Measurements from ENCODE around the gene THSD7B. TPM values are rescaled to one million over a fixed set of nuclear protein-coding genes. Genes with fewer than 3 reads are reported as not detected.

The THSD7B gene
- total and polyA plus RNA-seq, 8 donors: 0.13 to 4.5 (median 2.7) TPM

- no peaks in the 10 kb centered on the region for H3K4me1 ChIP-seq
- intact Hi-C loops (cut with DNase I): no loop called here
- H3K9me3 ChIP-seq: no peaks in the 10 kb centered on the region
- no peak overlapping the region for H3K4me3 ChIP-seq
- no peaks in the 10 kb centered on the region for H3K27me3 ChIP-seq
- no peak for ATAC-seq
- H3K36me3 ChIP-seq: no peaks in the 10 kb centered on the region
- H3K27ac ChIP-seq: no peak overlapping the region
- DNase-seq: no peak
- no peak for TF ChIP-seq CTCF (IDR thresholded peaks at IDR 0.05)
Measured at GRCh38 chr2:137155356-137156104, 390.2 kb downstream of the THSD7B start.

DNA sequence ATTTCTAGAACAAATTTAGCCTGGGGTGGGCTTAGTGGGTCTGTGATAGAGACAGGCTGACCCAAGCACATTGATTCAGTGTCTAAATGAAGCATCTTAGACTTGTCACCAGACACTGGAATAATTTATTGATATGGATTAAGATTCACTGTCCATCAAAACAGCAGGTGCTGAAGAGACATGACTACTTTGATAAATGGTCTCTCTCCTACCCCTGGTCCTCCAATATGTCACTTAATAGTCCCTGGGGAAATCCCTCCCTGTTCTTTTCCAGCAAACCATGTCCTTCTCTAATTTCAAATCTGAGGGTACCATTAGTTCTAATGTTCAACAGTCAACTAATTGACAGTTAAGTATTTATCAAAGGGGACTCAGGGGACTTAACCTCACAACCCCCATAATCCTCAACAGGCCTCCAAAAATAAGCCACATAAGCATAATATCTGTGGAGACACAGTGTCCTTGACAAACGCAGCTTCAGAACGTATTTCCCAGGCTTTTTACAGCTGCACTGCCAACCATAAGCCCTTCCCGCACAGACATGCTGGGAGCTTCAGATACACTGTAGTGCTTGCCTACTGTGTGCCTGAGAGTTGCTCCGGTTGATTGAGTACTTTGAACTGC is 391.0 kb downstream of the THSD7B start:
- H3K4me3 ChIP-seq: no peak overlapping the region
- no peaks in the 10 kb centered on the region for H3K36me3 ChIP-seq
- H3K27me3 ChIP-seq: no peaks in the 10 kb centered on the region
- no peaks in the 10 kb centered on the region for H3K4me1 ChIP-seq
- intact Hi-C loops (cut with DNase I): no loop called here
- no peaks in the 10 kb centered on the region for H3K9me3 ChIP-seq
- TF ChIP-seq CTCF (IDR thresholded peaks at IDR 0.05): no peak
- ATAC-seq (no peak), DNase-seq (no peak)
- H3K27ac ChIP-seq: no peak overlapping the region

GRCh38 chr2:137157851-137158250 is 392.5 kb downstream of the THSD7B start:
- H3K9me3 ChIP-seq: no peaks in the 10 kb centered on the region
- no peak overlapping the region for H3K4me3 ChIP-seq
- no peak for ATAC-seq
- no peak for TF ChIP-seq CTCF (IDR thresholded peaks at IDR 0.05)
- H3K36me3 ChIP-seq: no peaks in the 10 kb centered on the region
- DNase-seq: no peak
- H3K4me1 ChIP-seq: no peaks in the 10 kb centered on the region
- intact Hi-C loops (cut with DNase I): no loop called here
- H3K27ac ChIP-seq: no peak overlapping the region
- H3K27me3 ChIP-seq: no peaks in the 10 kb centered on the region

- DNase-seq (no peak), ATAC-seq (no peak)
- Histone ChIP-seq H3K36me3 (no peaks in the 10 kb centered on the region), H3K4me1 (no peaks in the 10 kb centered on the region), H3K4me3 (no peak overlapping the region), H3K27me3 (no peaks in the 10 kb centered on the region), H3K9me3 (no peaks in the 10 kb centered on the region), H3K27ac (no peak overlapping the region)
- TF ChIP-seq CTCF (IDR thresholded peaks at IDR 0.05): no peak
- intact Hi-C loops (cut with DNase I): no loop called here
Measured at GRCh38 chr2:137161250-137161649, 395.9 kb downstream of the THSD7B start.

DNA sequence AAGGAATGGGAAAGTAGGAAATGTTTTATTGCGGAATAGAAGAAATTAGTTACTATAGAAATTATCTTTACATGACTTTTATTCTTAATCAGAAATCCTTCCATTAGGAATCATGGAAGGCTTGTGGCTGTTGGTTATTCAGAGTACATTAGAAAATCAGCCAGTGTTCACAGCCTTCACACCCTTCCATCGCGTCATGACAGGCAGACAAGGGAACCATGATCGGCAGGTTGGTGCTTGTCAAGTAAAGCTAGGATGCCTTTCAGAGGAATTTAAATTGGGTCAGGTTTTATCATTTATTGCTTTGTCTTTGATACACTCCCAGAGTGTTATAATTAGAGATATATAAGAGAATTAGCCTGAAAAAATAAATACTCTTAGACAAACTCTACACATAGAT is 400.6 kb downstream of the THSD7B start:
- Histone ChIP-seq H3K27ac (no peak overlapping the region), H3K4me3 (no peak overlapping the region), H3K36me3 (no peaks in the 10 kb centered on the region), H3K4me1 (no peaks in the 10 kb centered on the region), H3K27me3 (no peaks in the 10 kb centered on the region), H3K9me3 (no peaks in the 10 kb centered on the region)
- DNase-seq: no peak
- no peak for ATAC-seq
- TF ChIP-seq CTCF (IDR thresholded peaks at IDR 0.05): no peak
- intact Hi-C loops (cut with DNase I): no loop called here
